ENCODE data around the gene CIB1.

DNA sequence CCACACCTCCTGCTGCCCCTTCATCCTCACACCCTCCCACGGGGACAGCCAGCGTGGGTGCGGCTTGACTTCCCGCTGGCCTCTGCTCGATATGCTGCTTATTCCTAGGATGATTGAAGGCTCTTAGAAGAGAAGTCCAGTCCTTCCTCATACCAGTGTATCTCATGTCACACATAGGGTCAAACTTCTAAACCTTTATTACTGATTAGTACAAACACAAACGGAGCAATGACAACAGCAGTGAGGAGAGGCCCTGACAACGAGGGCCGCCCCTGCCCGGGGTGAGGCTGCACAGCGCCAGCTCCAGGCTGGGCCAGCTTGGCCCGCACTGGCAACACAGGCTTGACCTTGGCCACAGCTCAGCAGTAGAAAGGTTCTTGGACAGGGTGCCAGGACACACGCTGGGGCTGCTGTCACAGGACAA, 3.7 kb downstream of the CIB1 start:
- TF ChIP-seq, protein P1, sequence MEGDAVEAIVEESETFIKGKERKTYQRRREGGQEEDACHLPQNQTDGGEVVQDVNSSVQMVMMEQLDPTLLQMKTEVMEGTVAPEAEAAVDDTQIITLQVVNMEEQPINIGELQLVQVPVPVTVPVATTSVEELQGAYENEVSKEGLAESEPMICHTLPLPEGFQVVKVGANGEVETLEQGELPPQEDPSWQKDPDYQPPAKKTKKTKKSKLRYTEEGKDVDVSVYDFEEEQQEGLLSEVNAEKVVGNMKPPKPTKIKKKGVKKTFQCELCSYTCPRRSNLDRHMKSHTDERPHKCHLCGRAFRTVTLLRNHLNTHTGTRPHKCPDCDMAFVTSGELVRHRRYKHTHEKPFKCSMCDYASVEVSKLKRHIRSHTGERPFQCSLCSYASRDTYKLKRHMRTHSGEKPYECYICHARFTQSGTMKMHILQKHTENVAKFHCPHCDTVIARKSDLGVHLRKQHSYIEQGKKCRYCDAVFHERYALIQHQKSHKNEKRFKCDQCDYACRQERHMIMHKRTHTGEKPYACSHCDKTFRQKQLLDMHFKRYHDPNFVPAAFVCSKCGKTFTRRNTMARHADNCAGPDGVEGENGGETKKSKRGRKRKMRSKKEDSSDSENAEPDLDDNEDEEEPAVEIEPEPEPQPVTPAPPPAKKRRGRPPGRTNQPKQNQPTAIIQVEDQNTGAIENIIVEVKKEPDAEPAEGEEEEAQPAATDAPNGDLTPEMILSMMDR (IDR thresholded peaks at IDR 0.05), result no peak
- TF ChIP-seq EP300 (IDR thresholded peaks at IDR 0.05) (no peak), POLR2A (IDR thresholded peaks at IDR 0.05; ENCODE audit: low read length) (no peak), MYC (IDR thresholded peaks at IDR 0.05; ENCODE audit: borderline replicate concordance, low read length) (no peak), HDAC2 (IDR thresholded peaks at IDR 0.05) (no peak), POLR2AphosphoS2 (conservative IDR thresholded peaks at IDR 0.05; ENCODE audit: low read length) (no peak), ESRRA (IDR thresholded peaks at IDR 0.05; ENCODE audit: borderline replicate concordance, low read length) (no peak), CHD2 (IDR thresholded peaks at IDR 0.05; ENCODE audit: low read length, partially characterized antibody) (no peak), SMC3 (IDR thresholded peaks at IDR 0.05) (no peak), MAFK (IDR thresholded peaks at IDR 0.05; ENCODE audit: partially characterized antibody) (no peak), CBX8 (IDR thresholded peaks at IDR 0.05) (no peak)
- TF ChIP-seq, protein P2, sequence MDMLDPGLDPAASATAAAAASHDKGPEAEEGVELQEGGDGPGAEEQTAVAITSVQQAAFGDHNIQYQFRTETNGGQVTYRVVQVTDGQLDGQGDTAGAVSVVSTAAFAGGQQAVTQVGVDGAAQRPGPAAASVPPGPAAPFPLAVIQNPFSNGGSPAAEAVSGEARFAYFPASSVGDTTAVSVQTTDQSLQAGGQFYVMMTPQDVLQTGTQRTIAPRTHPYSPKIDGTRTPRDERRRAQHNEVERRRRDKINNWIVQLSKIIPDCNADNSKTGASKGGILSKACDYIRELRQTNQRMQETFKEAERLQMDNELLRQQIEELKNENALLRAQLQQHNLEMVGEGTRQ (IDR thresholded peaks at IDR 0.05), result no peak
- TF ChIP-seq, protein P3, sequence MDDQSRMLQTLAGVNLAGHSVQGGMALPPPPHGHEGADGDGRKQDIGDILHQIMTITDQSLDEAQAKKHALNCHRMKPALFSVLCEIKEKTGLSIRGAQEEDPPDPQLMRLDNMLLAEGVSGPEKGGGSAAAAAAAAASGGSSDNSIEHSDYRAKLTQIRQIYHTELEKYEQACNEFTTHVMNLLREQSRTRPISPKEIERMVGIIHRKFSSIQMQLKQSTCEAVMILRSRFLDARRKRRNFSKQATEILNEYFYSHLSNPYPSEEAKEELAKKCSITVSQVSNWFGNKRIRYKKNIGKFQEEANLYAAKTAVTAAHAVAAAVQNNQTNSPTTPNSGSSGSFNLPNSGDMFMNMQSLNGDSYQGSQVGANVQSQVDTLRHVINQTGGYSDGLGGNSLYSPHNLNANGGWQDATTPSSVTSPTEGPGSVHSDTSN (IDR thresholded peaks at IDR 0.05), result no peak

All from A549 (cell line).